SJSA1 (cell line): ENCODE results near the gene HIVEP3. TPM values are rescaled to one million over a fixed set of nuclear protein-coding genes. Genes with fewer than 3 reads are reported as not detected.

Experiments
- DNase-seq, 2 experiments: peaks; one replicate each; pipeline ENCODE4 v3.0.0-alpha.2; 2015 to 2020; ENCODE audit warnings: low spot score in 2 of 2, low read depth in 1 of 2
- H3K27ac ChIP-seq: fragments of 250-450 bp; sonication (Bioruptor Pico); 2 replicates; pipeline ENCODE4 v1.5.1; 2020; ENCODE audit warnings: mild to moderate bottlenecking, moderate library complexity
- H3K27me3 ChIP-seq: fragments of 250-450 bp; sonication (Bioruptor Pico); replicated peaks from 2 replicates; pipeline ENCODE4 v1.5.1; 2020; ENCODE audit warnings: mild to moderate bottlenecking, moderate library complexity
- H3K36me3 ChIP-seq: fragments of 250-450 bp; sonication (Bioruptor Pico); 2 replicates; pipeline ENCODE4 v1.5.1; 2020; ENCODE audit warnings: mild to moderate bottlenecking
- H3K4me1 ChIP-seq: fragments of 250-450 bp; sonication (Bioruptor Pico); replicated peaks from 2 replicates; pipeline ENCODE4 v1.6.1; 2021; ENCODE audit warnings: mild to moderate bottlenecking
- H3K4me3 ChIP-seq: fragments of 250-450 bp; sonication (Bioruptor Pico); 2 replicates; pipeline ENCODE4 v1.5.1; 2020; ENCODE audit warnings: mild to moderate bottlenecking
- H3K9me3 ChIP-seq: fragments of 250-450 bp; sonication (Bioruptor Pico); replicated peaks from 2 replicates; pipeline ENCODE4 v1.5.1; 2020; ENCODE audit warnings: mild to moderate bottlenecking
- total RNA-seq: library from RNA; depleted of rRNA; stranded (reverse); fragments of >200 nt; shearing (Covaris generic); gene quantifications from 2 replicates; pipeline ENCODE4 v1.2.3, GENCODE V29; 2014

The HIVEP3 gene
- total RNA-seq, 1 experiment from 2014 or later: 2.2 TPM

GRCh38 chr1:41496080-41497055 lies 422.4 kb downstream of the HIVEP3 start:
- H3K4me3 ChIP-seq: peak overlapping the region; percentile 4; the same call in 1 of the 2 replicates
- H3K27ac ChIP-seq: peak overlapping the region; percentile 92
- peaks cover 97% of the 10 kb centered on the region for H3K4me1 ChIP-seq
- 0 out of 2 replicates have a peak, but pooled peaks cover 2% of the 10 kb centered on the region for H3K9me3 ChIP-seq
- peaks cover 78% of the 10 kb centered on the region for H3K36me3 ChIP-seq
- peak; percentile 96 to 98 for DNase-seq
- no peaks in the 10 kb centered on the region for H3K27me3 ChIP-seq

- 0 out of 2 replicates have a peak, but pooled peaks cover 2% of the 10 kb centered on the region for H3K9me3 ChIP-seq
- peaks cover 78% of the 10 kb centered on the region for H3K36me3 ChIP-seq
- peak overlapping the region; percentile 92 for H3K27ac ChIP-seq
- peaks cover 97% of the 10 kb centered on the region for H3K4me1 ChIP-seq
- peak in 1 of 2 experiments; percentile 70 for DNase-seq
- no peaks in the 10 kb centered on the region for H3K27me3 ChIP-seq
- H3K4me3 ChIP-seq: no peak overlapping the region
These were observed 423.3 kb downstream of the HIVEP3 start for GRCh38 chr1:41495210-41495948.

GRCh38 chr1:41494351-41495209 lies 424.1 kb downstream of the HIVEP3 start:
- H3K4me1 ChIP-seq: peaks cover 97% of the 10 kb centered on the region
- H3K4me3 ChIP-seq: no peak overlapping the region
- H3K9me3 ChIP-seq: 0 out of 2 replicates have a peak, but pooled peaks cover 2% of the 10 kb centered on the region
- no peaks in the 10 kb centered on the region for H3K27me3 ChIP-seq
- DNase-seq: peak; percentile 62 to 78
- H3K36me3 ChIP-seq: peaks cover 79% of the 10 kb centered on the region
- peak overlapping the region; percentile 92 for H3K27ac ChIP-seq

DNA sequence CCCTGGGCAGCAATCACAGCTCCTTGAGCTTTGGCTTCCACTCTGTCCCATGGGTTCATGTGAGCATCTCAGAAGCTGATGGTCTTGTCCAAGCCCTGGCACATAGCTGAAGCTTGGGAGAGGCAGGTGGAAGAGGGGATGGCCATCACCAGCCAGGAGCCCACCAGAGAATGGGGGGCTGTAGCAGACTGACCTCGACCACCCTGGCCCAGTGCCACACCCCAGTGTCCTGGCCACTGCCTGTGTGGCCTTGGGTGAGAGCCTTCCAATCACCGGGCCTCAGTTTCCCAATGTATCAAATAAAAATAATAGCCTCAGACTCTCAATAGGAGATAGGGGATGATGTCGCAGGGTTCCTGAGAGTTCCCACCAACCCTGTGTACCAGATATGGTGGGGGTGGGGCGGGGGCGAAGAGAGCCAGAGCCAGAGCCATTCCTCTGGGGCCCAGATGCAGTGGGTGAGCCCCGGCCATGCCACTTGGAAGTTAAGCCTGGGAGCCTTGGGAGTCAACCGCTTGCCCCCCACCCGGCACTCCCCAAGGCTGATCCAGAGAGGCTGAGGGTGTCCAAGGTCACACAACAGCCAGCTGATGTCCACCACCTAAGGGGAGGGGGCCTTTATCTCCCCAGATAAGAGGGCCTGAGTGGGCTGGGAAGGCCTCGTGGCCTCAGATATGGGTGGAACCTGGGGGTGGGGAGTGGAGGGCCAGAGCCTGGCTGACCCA lies 424.9 kb downstream of the HIVEP3 start:
- Histone ChIP-seq H3K27ac (peak overlapping the region; percentile 92), H3K27me3 (no peaks in the 10 kb centered on the region), H3K4me1 (peaks cover 96% of the 10 kb centered on the region), H3K9me3 (0 out of 2 replicates have a peak, but pooled peaks cover 2% of the 10 kb centered on the region), H3K36me3 (peaks cover 77% of the 10 kb centered on the region), H3K4me3 (no peak overlapping the region)
- no peak for DNase-seq

DNA sequence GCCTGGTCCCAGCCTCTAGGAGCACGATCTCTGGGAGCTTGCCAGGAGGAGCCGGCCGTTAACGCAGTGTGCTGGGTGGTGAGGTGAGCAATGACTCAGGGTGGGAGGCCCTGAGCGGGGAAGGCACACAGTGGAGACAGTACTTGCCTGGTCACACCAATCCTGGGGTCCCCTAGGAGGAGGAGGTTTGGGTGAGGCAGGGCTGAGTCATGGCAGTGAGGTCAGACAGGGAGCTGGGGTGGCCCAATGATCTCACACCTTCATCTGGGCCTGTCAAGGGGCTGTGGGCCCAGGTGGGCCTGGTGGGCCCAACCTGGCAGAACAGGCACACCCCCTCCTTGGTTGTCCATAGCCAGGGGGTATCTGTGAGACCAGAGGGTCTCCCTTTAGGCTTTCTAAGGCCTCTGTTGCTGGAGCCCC lies 425.6 kb downstream of the HIVEP3 start:
- 0 out of 2 replicates have a peak, but pooled peaks cover 2% of the 10 kb centered on the region for H3K9me3 ChIP-seq
- H3K27ac ChIP-seq: peak overlapping the region; percentile 92
- peak; percentile 93 to 98 for DNase-seq
- H3K36me3 ChIP-seq: peaks cover 77% of the 10 kb centered on the region
- H3K4me1 ChIP-seq: peaks cover 96% of the 10 kb centered on the region
- no peaks in the 10 kb centered on the region for H3K27me3 ChIP-seq
- no peak overlapping the region for H3K4me3 ChIP-seq

DNA sequence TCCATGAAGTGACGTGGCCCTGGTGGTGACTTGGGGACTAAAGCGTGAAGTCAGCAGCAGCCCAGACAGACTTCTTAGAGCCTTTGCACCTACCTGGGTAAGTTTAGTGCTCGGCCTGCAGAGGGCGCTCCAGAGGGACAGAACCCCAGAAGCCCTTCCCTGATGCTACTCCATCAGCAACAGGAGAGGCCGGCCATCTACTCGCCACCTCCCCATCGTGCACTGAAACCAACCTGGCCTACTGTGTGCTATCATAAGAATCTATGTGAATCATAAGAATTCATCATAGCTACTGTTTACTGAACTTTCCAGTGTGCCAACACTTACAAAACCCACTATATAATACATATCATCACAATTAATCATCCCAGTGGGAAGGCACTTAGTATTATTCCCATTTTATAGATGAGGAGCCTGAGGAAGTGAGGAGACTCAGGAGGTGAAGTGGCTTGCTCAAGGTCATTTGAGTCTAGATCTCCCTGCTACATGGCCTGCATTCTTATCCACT lies 426.3 kb downstream of the HIVEP3 start:
- Histone ChIP-seq H3K27me3 (no peaks in the 10 kb centered on the region), H3K36me3 (peaks cover 84% of the 10 kb centered on the region), H3K27ac (peak overlapping the region; percentile 92), H3K4me1 (peaks cover 96% of the 10 kb centered on the region), H3K9me3 (0 out of 2 replicates have a peak, but pooled peaks cover 2% of the 10 kb centered on the region), H3K4me3 (no peak overlapping the region)
- peak in 1 of 2 experiments; percentile 39 for DNase-seq

GRCh38 chr1:41490911-41491310 lies 427.8 kb downstream of the HIVEP3 start:
- H3K27me3 ChIP-seq: no peaks in the 10 kb centered on the region
- peaks cover 81% of the 10 kb centered on the region for H3K36me3 ChIP-seq
- H3K4me1 ChIP-seq: peaks cover 91% of the 10 kb centered on the region
- 0 out of 2 replicates have a peak overlapping the region, but pooled peaks have one; percentile 1 for H3K27ac ChIP-seq
- no peak overlapping the region for H3K4me3 ChIP-seq
- DNase-seq: no peak
- no peaks in the 10 kb centered on the region for H3K9me3 ChIP-seq

GRCh38 chr1:41489561-41489960 lies 429.2 kb downstream of the HIVEP3 start:
- no peaks in the 10 kb centered on the region for H3K9me3 ChIP-seq
- no peak for DNase-seq
- peaks cover 67% of the 10 kb centered on the region for H3K36me3 ChIP-seq
- no peaks in the 10 kb centered on the region for H3K27me3 ChIP-seq
- no peak overlapping the region for H3K4me3 ChIP-seq
- peaks cover 91% of the 10 kb centered on the region for H3K4me1 ChIP-seq
- peak overlapping the region; percentile 98; the same call in 1 of the 2 replicates for H3K27ac ChIP-seq

- peak overlapping the region; percentile 50 for H3K4me3 ChIP-seq
- peak overlapping the region; percentile 98 for H3K27ac ChIP-seq
- no peaks in the 10 kb centered on the region for H3K27me3 ChIP-seq
- peaks cover 90% of the 10 kb centered on the region for H3K4me1 ChIP-seq
- peak; percentile 88 to 95 for DNase-seq
- no peaks in the 10 kb centered on the region for H3K9me3 ChIP-seq
- peaks cover 54% of the 10 kb centered on the region for H3K36me3 ChIP-seq
These were observed 430.4 kb downstream of the HIVEP3 start for GRCh38 chr1:41488040-41488951.

- Histone ChIP-seq H3K27ac (peak overlapping the region; percentile 98), H3K9me3 (no peaks in the 10 kb centered on the region), H3K27me3 (no peaks in the 10 kb centered on the region), H3K4me3 (peak overlapping the region; percentile 50), H3K4me1 (peaks cover 90% of the 10 kb centered on the region), H3K36me3 (peaks cover 48% of the 10 kb centered on the region)
- DNase-seq: peak; percentile 68 to 74
These were observed 431.3 kb downstream of the HIVEP3 start for GRCh38 chr1:41487126-41488039.
